ENCODE measurements around the gene FOXA3. TPM values are rescaled to one million over a fixed set of nuclear protein-coding genes. Genes with fewer than 3 reads are reported as not detected.

The FOXA3 gene
- total RNA-seq, 2 donors from 2014 or later, result 0.09 to 1.1 TPM

GRCh38 chr19:45884682-45885555 lies 20.8 kb downstream of the FOXA3 start:
- TF ChIP-seq POLR2A (IDR thresholded peaks at IDR 0.05), result no peak
- TF ChIP-seq, protein P1, sequence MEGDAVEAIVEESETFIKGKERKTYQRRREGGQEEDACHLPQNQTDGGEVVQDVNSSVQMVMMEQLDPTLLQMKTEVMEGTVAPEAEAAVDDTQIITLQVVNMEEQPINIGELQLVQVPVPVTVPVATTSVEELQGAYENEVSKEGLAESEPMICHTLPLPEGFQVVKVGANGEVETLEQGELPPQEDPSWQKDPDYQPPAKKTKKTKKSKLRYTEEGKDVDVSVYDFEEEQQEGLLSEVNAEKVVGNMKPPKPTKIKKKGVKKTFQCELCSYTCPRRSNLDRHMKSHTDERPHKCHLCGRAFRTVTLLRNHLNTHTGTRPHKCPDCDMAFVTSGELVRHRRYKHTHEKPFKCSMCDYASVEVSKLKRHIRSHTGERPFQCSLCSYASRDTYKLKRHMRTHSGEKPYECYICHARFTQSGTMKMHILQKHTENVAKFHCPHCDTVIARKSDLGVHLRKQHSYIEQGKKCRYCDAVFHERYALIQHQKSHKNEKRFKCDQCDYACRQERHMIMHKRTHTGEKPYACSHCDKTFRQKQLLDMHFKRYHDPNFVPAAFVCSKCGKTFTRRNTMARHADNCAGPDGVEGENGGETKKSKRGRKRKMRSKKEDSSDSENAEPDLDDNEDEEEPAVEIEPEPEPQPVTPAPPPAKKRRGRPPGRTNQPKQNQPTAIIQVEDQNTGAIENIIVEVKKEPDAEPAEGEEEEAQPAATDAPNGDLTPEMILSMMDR (IDR thresholded peaks at IDR 0.05), result no peak
- no peak for TF ChIP-seq POLR2AphosphoS5 (IDR thresholded peaks at IDR 0.05)

GRCh38 chr19:45885556-45886426 lies 21.7 kb downstream of the FOXA3 start, which contains the start of gene IRF2BP1:
IRF2BP1 (minus strand) TSS chr19:45886141; CDS start chr19:45885774, 367 bp downstream.
- no peaks in the 10 kb centered on the region for H3K9me3 ChIP-seq
- peak within 1 kb of the TSS; percentile 60 to 92 for H3K27ac ChIP-seq
- under 1% methylated on average over 43 of the region's 107 CpGs for WGBS
- intact Hi-C loops (cut with DNase I), result loop anchor here (2.0 to 10.0 kb wide), 2 partner anchors 23 to 129 kb away; partner anchors contain the start of gene SYMPK
- peak within 1 kb of the TSS; percentile 82 to 84 for H3K4me3 ChIP-seq
- peak; percentile 92 for DNase-seq (ENCODE audit: low spot score)
- TF ChIP-seq POLR2AphosphoS5 (IDR thresholded peaks at IDR 0.05) (peak; percentile 92), POLR2A (IDR thresholded peaks at IDR 0.05) (peak; percentile 82)
- TF ChIP-seq, protein P1 (IDR thresholded peaks at IDR 0.05), result peak in 2 of 4 experiments; percentile 23 to 33
- H3K36me3 ChIP-seq, result no peaks in the 10 kb centered on the region
- H3K4me1 ChIP-seq (replicated peaks), result peaks cover 24% of the 10 kb centered on the region
- H3K27me3 ChIP-seq (replicated peaks; ENCODE audit: insufficient read depth), result no peaks in the 10 kb centered on the region

More at GRCh38 chr19:45884682-45885555, 20.8 kb downstream of the FOXA3 start:
- intact Hi-C loops (cut with DNase I), result loop anchor here (5.0 to 10.0 kb wide), 2 partner anchors 68 to 130 kb away; partner anchors contain the start of gene RSPH6A
- WGBS, result 62% methylated on average over 57 of the region's 72 CpGs
- Histone ChIP-seq H3K27ac (peak overlapping the region; percentile 60 to 92), H3K4me3 (peak overlapping the region; percentile 82 to 84), H3K9me3 (no peaks in the 10 kb centered on the region), H3K36me3 (no peaks in the 10 kb centered on the region), H3K4me1 (replicated peaks) (peaks cover 24% of the 10 kb centered on the region), H3K27me3 (replicated peaks; ENCODE audit: insufficient read depth) (no peaks in the 10 kb centered on the region)
- peak; percentile 9 for DNase-seq (ENCODE audit: low spot score)

DNA sequence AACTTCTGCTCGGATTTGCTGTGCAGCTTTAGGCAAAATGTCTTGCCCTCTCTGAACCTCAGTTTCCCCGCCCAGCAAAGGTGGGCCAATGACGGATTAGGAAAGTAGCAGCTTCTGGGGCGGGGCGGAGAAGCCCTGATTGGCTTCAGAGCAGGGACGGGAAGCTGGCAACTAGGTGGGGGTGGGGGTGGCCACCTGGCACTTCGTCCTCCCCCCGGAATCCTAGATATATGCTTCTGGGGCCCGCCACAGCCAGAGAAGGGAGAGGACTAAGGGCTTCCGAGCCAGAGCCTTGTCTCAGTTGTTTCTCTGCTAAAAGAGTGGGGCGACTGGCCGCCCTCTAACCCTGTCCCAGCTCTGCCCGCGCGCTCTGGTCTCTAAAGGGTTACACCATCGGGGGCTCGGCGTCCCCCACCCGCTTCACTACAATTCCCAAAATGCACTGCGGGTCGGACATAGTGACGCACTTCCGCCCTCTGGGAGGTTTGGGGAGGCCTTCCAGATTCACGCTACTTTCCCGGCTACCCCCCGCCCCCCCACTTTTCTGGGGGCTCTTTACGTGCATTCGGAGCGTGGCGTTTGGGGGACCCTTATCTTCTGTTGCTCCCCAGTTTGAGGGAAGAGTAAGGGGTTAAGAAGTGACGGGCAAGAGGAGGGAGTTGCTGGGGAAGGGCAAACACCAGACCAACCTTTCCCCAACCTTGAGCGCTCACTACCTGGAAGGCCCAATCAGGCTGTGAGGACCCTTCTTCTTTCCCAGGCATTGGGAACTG lies 22.5 kb downstream of the FOXA3 start:
- Histone ChIP-seq H3K27ac (peak overlapping the region; percentile 60 to 92), H3K36me3 (no peaks in the 10 kb centered on the region), H3K9me3 (no peaks in the 10 kb centered on the region), H3K4me1 (replicated peaks) (peaks cover 24% of the 10 kb centered on the region), H3K27me3 (replicated peaks; ENCODE audit: insufficient read depth) (no peaks in the 10 kb centered on the region), H3K4me3 (peak overlapping the region; percentile 82 to 84)
- TF ChIP-seq POLR2AphosphoS5 (IDR thresholded peaks at IDR 0.05), result peak; percentile 98
- TF ChIP-seq, protein P1 (IDR thresholded peaks at IDR 0.05), result no peak
- TF ChIP-seq POLR2A (IDR thresholded peaks at IDR 0.05), result no peak
- 1% methylated on average over 32 of the region's 32 CpGs for WGBS
- peak; percentile 88 for DNase-seq (ENCODE audit: low spot score)
- intact Hi-C loops (cut with DNase I), result loop anchor here (2.0 to 10.0 kb wide), 2 partner anchors 24 to 128 kb away; partner anchors contain the start of gene SYMPK

GRCh38 chr19:45887200-45887710 lies 23.1 kb downstream of the FOXA3 start:
- H3K27me3 ChIP-seq (replicated peaks; ENCODE audit: insufficient read depth), result no peaks in the 10 kb centered on the region
- no peak for TF ChIP-seq POLR2AphosphoS5 (IDR thresholded peaks at IDR 0.05)
- TF ChIP-seq, protein P1 (IDR thresholded peaks at IDR 0.05), result no peak
- TF ChIP-seq POLR2A (IDR thresholded peaks at IDR 0.05), result no peak
- intact Hi-C loops (cut with DNase I), result loop anchor here (2.0 to 10.0 kb wide), 2 partner anchors 24 to 128 kb away; partner anchors contain the start of gene SYMPK
- H3K4me1 ChIP-seq (replicated peaks), result peaks cover 24% of the 10 kb centered on the region
- peak overlapping the region; percentile 82 to 84 for H3K4me3 ChIP-seq
- H3K27ac ChIP-seq, result peak overlapping the region; percentile 60 to 92
- H3K9me3 ChIP-seq, result no peaks in the 10 kb centered on the region
- no peak for DNase-seq (ENCODE audit: low spot score)
- H3K36me3 ChIP-seq, result no peaks in the 10 kb centered on the region
- WGBS, result 25% methylated on average over 10 of the region's 10 CpGs

Measured in prostate gland (tissue), 2 donors.